GM08714 (cell line): ENCODE results near the gene EXOSC7.

Source experiments
- H3K4me3 ChIP-seq: fragments of 200-500 bp; sonication (Bioruptor generic); 2 replicates; pipeline ENCODE4 v1.5.1; 2014; ENCODE audit warnings: mild to moderate bottlenecking, low read length, inconsistent platforms
- ZNF274 ChIP-seq: IDR thresholded peaks from 2 replicates; pipeline ENCODE4 v1.6.1; 2012; ENCODE audit warnings: mild to moderate bottlenecking, low read depth, low read length

EXOSC7 gene

DNA sequence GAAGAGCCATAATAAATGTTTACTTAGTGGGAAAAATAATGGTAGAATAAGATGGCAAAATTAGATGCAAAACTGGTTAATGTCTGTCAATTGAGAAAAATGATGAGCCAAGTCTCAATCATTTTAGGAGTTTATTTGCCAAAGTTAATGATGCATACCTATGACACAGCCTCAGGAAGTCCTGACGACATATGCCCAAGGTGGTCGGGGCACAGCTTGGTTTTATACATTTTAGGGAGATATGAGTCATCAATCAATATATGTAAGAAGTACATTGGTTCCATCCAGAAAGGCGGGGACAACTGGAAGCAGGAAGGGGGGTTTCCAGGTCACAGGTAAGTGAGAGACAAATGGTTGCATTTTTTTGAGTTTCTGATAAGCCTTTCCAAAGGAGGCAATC is 81.5 kb downstream of the EXOSC7 start:
- no peak overlapping the region for H3K4me3 ChIP-seq
- TF ChIP-seq ZNF274: no peak

DNA sequence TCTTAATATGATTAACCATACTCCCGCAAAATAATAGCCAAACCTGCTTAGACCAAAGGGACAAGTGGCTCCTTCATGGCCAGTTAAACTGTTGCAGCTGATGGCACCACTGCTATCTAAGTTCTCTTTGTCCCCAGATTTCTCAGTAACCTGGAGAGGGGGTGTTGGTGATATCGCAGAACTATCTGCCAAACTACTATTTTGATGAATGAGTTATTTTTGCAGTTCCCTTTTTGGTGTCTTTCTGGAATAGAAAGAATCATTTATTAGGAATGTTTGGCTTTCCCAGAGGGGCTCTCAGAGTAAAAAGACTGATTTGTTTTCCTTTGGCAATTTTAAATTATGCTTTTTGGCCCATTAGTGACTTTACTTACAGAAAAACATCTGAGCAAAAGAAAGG is 83.1 kb downstream of the EXOSC7 start:
- no peak overlapping the region for H3K4me3 ChIP-seq

DNA sequence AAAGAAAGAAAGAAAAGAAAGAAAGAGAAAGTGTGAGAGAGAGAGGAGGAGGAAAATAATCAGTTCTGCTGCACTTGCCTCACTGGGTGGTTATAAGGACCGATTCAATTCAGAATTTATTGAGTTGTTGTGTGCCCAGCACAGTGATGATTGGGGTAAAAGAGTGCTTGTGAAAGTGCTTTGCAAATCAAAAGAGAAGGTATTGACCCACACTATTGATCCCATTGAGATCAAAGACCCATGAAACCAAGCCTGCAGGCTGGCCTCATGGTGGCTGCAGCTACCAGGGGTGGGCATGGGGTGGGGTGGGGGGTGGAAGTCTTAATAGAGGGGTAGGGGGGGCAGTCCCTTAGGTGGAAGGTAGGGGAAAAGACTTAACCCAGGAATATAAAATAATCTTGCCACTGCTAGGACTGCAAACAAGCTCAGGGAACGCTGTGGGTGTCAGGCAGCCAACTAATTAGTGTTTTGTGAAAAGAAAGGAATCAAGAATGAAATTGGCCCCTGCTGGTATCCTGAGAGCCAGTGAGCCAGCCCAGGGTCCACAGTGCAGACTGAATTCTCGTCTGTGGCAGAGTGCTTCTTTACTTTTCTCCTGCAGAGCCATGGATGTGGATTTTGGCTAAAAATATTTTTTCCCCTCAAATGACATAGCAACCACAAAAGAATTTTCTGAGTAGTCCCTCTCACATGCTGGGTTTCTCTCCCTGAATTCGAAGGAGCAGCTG is 84.3 kb downstream of the EXOSC7 start:
- no peak overlapping the region for H3K4me3 ChIP-seq
- no peak for TF ChIP-seq ZNF274

More for the DNA sequence above, 83.1 kb downstream of the EXOSC7 start:
- TF ChIP-seq ZNF274: no peak
